Measurements from ENCODE around the gene RPL36.

The RPL36 gene

GRCh38 chr19:5683177-5683886 lies 6.8 kb upstream of the RPL36 start:
- TF ChIP-seq BACH2 (CRISPR knock-in tag; IDR thresholded peaks at IDR 0.05; ENCODE audit: borderline replicate concordance) (no peak), PATZ1 (CRISPR knock-in tag; IDR thresholded peaks at IDR 0.05; ENCODE audit: borderline replicate concordance) (no peak), POU6F1 (CRISPR knock-in tag; IDR thresholded peaks at IDR 0.05; ENCODE audit: borderline replicate concordance, low read depth) (no peak), RARB (CRISPR knock-in tag; IDR thresholded peaks at IDR 0.05) (no peak), ISL1 (CRISPR knock-in tag; IDR thresholded peaks at IDR 0.05) (no peak)
- no peak for ATAC-seq

GRCh38 chr19:5684694-5685430 lies 5.2 kb upstream of the RPL36 start:
- TF ChIP-seq POU6F1 (CRISPR knock-in tag; IDR thresholded peaks at IDR 0.05; ENCODE audit: borderline replicate concordance, low read depth) (no peak), ESRRG (CRISPR knock-in tag; IDR thresholded peaks at IDR 0.05) (no peak), BACH2 (CRISPR knock-in tag; IDR thresholded peaks at IDR 0.05; ENCODE audit: borderline replicate concordance) (no peak), PATZ1 (CRISPR knock-in tag; IDR thresholded peaks at IDR 0.05; ENCODE audit: borderline replicate concordance) (no peak), CSRNP3 (CRISPR knock-in tag; IDR thresholded peaks at IDR 0.05) (no peak), GLIS3 (CRISPR knock-in tag; IDR thresholded peaks at IDR 0.05) (no peak), SNAI2 (CRISPR knock-in tag; IDR thresholded peaks at IDR 0.05) (no peak), ZFP30 (CRISPR knock-in tag; IDR thresholded peaks at IDR 0.05) (no peak), PPARA (CRISPR knock-in tag; IDR thresholded peaks at IDR 0.05; ENCODE audit: borderline replicate concordance) (no peak), ISL1 (CRISPR knock-in tag; IDR thresholded peaks at IDR 0.05) (no peak), CSDC2 (CRISPR knock-in tag; IDR thresholded peaks at IDR 0.05) (no peak), TCF4 (CRISPR knock-in tag; IDR thresholded peaks at IDR 0.05; ENCODE audit: borderline replicate concordance) (no peak), ZNF70 (CRISPR knock-in tag; IDR thresholded peaks at IDR 0.05) (no peak), OSR1 (CRISPR knock-in tag; IDR thresholded peaks at IDR 0.05) (no peak), TOX (CRISPR knock-in tag; IDR thresholded peaks at IDR 0.05; ENCODE audit: borderline replicate concordance) (no peak), ARNTL (CRISPR knock-in tag; IDR thresholded peaks at IDR 0.05; ENCODE audit: borderline replicate concordance, low read depth) (no peak)
- ATAC-seq: no peak

GRCh38 chr19:5686326-5686646 lies 3.8 kb upstream of the RPL36 start:
- no peak for ATAC-seq
- TF ChIP-seq TSHZ2 (CRISPR knock-in tag; IDR thresholded peaks at IDR 0.05) (no peak), POU6F1 (CRISPR knock-in tag; IDR thresholded peaks at IDR 0.05; ENCODE audit: borderline replicate concordance, low read depth) (no peak), OSR1 (CRISPR knock-in tag; IDR thresholded peaks at IDR 0.05) (no peak), PPARA (CRISPR knock-in tag; IDR thresholded peaks at IDR 0.05; ENCODE audit: borderline replicate concordance) (no peak)

Measured in SK-N-SH treated with all-trans-retinoic acid at 6 μM for 48 hours (cell line).